Stomach (tissue), 9 donors: Measurements from ENCODE around the gene IRF2. TPM values are rescaled to one million over a fixed set of nuclear protein-coding genes. Genes with fewer than 3 reads are reported as not detected.

Experiments
- DNase-seq, 2 donors: peaks; one replicate each; pipeline versions ENCODE4 v3.0.0 to v3.0.0-alpha.2; 2013 to 2019
- H3K27ac ChIP-seq, 5 donors: fragments of 200-600 bp in 4 of 5; sonication (generic) in 4 of 5; one replicate each; pipeline ENCODE4 v1.5.1; 2013 to 2019; ENCODE audit warnings: mild to moderate bottlenecking in 1 of 5, moderate library complexity in 1 of 5
- H3K27me3 ChIP-seq, 3 donors: fragments of 200-600 bp; sonication (generic); one replicate each; pipeline ENCODE4 v1.5.1; 2017 to 2019; ENCODE audit warnings: mixed run types in 1 of 3
- H3K36me3 ChIP-seq, 4 donors: fragments of 200-600 bp; sonication (generic); 1 replicate in 3 of 4; 2 replicates in 1 of 4; pipeline ENCODE4 v1.5.1; 2016 to 2019
- H3K4me1 ChIP-seq, 4 donors: fragments of 200-600 bp; sonication (generic); one replicate each; pipeline ENCODE4 v1.5.1; 2016 to 2019
- H3K4me3 ChIP-seq, 4 donors: fragments of 200-600 bp; sonication (generic) in 3 of 4; one replicate each; pipeline ENCODE4 v1.5.1; 2016 to 2019; ENCODE audit warnings: mild to moderate bottlenecking in 1 of 4
- H3K9me3 ChIP-seq, 4 donors: fragments of 200-600 bp; sonication (generic); one replicate each; pipeline ENCODE4 v1.5.1; 2016 to 2019
- CTCF ChIP-seq, 7 experiments: fragments of 450-650 bp in 4 of 7; fragments of 200-600 bp in 3 of 7; sonication (generic) in 3 of 7; IDR thresholded peaks; one replicate each; pipeline ENCODE4 v1.5.1; 2016 to 2019; ENCODE audit warnings: antibody characterized with exemption in 7 of 7, control low read depth in 2 of 7, mild to moderate bottlenecking in 1 of 7
- EP300 ChIP-seq: sonication (generic); formaldehyde crosslinking; IDR thresholded peaks from one replicate; pipeline ENCODE4 v1.6.1; 2017; ENCODE audit warnings: antibody characterized with exemption
- POLR2A ChIP-seq, 4 donors: fragments of 450-650 bp; IDR thresholded peaks; one replicate each; pipeline ENCODE4 v1.6.1; 2016; ENCODE audit warnings: antibody characterized with exemption in 4 of 4, control low read depth in 2 of 4, mild to moderate bottlenecking in 1 of 4, moderate library complexity in 1 of 4
- POLR2AphosphoS5 ChIP-seq, 3 donors: sonication (generic); formaldehyde crosslinking; IDR thresholded peaks; one replicate each; pipeline ENCODE4 v1.6.1; 2016; ENCODE audit warnings: antibody characterized with exemption in 3 of 3
- WGBS, 5 donors: extraction: QIAGEN DNeasy Blood & Tissue Kit in 3 of 5; methylation state at CpG; one replicate each; pipeline versions ENCODE4 v1.1.5 to v1.1.7; 2013 to 2018; 5-methylcytosine and 5-hydroxymethylcytosine counted together
- intact Hi-C: fragments of 100-400 bp; cut with DNase I; formaldehyde crosslinking; loops from one replicate; pipeline ENCODE4 v1.15.1; 2023; ENCODE audit warnings: low total_unique reads
- polyA plus RNA-seq, 3 donors: library from polyadenylated mRNA; stranded (reverse); fragments of 200-250 nt; gene quantifications; one replicate each; pipeline ENCODE4 v1.2.3, GENCODE V29; 2013
- total RNA-seq, 5 donors: library from RNA; depleted of rRNA; stranded (reverse); fragments of >200 nt; gene quantifications; one replicate each; pipeline versions ENCODE4 v1.1.0 to v1.2.3, GENCODE V29; 2014 to 2016
- donor health status: healthy with polysubstance abuse.
- donor health status: Bipolar disorder and iron deficiency.
- donor health status: healthy.

Gene IRF2
- total and polyA plus RNA-seq, 8 donors = 5.5 to 253 (median 29.0) TPM

- H3K4me1 ChIP-seq = peaks cover 47 to 99% (median 82%) of the 10 kb centered on the region in 4 donors
- H3K27ac ChIP-seq = peak overlapping the region; percentile 63 to 85 (median 78)
- no peaks in the 10 kb centered on the region for H3K27me3 ChIP-seq
- DNase-seq = peak in 1 of 2 donors; percentile 85
- TF ChIP-seq POLR2A (IDR thresholded peaks at IDR 0.05) (no peak), CTCF (IDR thresholded peaks at IDR 0.05) (no peak), POLR2AphosphoS5 (IDR thresholded peaks at IDR 0.05) (peak in 1 of 3 donors; percentile 31), EP300 (no peak)
- WGBS, 5 donors = 25 to 72% (median 60%) methylated on average over 7 to 10 of the region's 10 CpGs
- peaks cover 0 to 7% (median 6%) of the 10 kb centered on the region in 4 donors for H3K36me3 ChIP-seq
- peak overlapping the region; percentile 26 to 41 (median 31) for H3K4me3 ChIP-seq
- H3K9me3 ChIP-seq = no peaks in the 10 kb centered on the region
- intact Hi-C loops = no loop called here
These were observed 25.5 kb downstream of the IRF2 start for GRCh38 chr4:184448821-184449220.

- WGBS, 5 donors = 66 to 75% (median 73%) methylated on average over 11 of the region's 11 CpGs
- Histone ChIP-seq H3K9me3 (no peaks in the 10 kb centered on the region), H3K36me3 (peaks cover 0 to 7% (median 6%) of the 10 kb centered on the region in 4 donors), H3K4me1 (peaks cover 42 to 96% (median 75%) of the 10 kb centered on the region in 4 donors), H3K27me3 (no peaks in the 10 kb centered on the region), H3K27ac (peak overlapping the region in 4 of 5 donors; percentile 63 to 85 (median 78)), H3K4me3 (peak overlapping the region in 1 of 4 donors; percentile 41)
- no peak for DNase-seq
- intact Hi-C loops = no loop called here
- TF ChIP-seq EP300 (no peak), CTCF (IDR thresholded peaks at IDR 0.05) (no peak), POLR2A (IDR thresholded peaks at IDR 0.05) (no peak), POLR2AphosphoS5 (IDR thresholded peaks at IDR 0.05) (no peak)
These were observed 26.2 kb downstream of the IRF2 start for GRCh38 chr4:184448141-184448540.

DNA sequence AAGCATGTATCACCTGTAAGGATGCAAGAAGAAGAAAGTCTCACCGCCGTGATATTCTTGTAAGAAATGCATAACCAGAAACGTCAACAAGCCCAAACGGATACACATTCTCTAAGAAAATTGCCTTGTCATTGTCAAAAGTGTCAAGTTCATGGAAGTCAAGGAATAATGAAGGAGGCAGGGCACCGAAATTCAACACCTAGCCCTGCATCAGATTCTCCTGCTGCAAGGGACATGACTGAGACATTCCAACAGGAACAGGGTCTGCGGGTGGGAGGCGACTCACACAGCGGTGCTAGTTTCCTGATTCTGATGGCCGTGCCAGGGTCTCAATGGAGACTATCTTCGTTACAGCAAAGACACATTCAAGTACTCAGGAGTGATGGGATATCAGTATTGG is 26.7 kb downstream of the IRF2 start:
- peaks cover 42 to 96% (median 75%) of the 10 kb centered on the region in 4 donors for H3K4me1 ChIP-seq

DNA sequence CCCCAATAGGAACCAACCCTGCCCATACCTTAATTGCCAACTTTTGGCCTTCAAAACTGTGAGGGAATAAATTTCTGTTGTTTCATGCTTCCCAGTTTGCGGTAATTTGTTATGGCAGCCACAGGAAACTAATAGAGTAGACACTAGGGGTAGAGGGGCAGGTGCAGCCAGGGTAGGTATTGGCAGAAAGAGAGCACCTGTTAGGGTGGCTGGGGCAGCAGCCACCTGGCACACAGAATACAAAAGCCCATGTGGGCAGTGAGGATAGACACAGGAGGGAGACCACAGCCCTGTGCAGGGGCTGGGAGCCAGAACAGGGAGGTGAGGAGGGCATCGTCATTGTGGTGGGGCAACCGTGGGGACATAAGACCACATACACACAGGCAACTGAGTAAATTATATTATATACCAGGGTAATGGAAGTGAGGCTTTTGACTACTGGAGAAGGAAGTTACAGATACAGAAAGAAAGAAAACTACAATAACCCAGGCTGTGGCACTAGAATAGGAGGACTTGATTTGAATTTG is 28.2 kb downstream of the IRF2 start:
- intact Hi-C loops = no loop called here
- peak overlapping the region in 2 of 5 donors; percentile 5 to 44 for H3K27ac ChIP-seq

More for the DNA sequence above, 26.7 kb downstream of the IRF2 start:
- 72 to 83% (median 76%) methylated on average over 10 of the region's 10 CpGs for WGBS, 5 donors
- Histone ChIP-seq H3K27me3 (no peaks in the 10 kb centered on the region), H3K9me3 (no peaks in the 10 kb centered on the region), H3K4me3 (no peak overlapping the region), H3K36me3 (peaks cover 0 to 7% (median 6%) of the 10 kb centered on the region in 4 donors), H3K27ac (peak overlapping the region in 3 of 5 donors; percentile 78 to 85 (median 79))
- intact Hi-C loops = no loop called here
- DNase-seq = no peak
- no peak for TF ChIP-seq POLR2A (IDR thresholded peaks at IDR 0.05)
- no peak for TF ChIP-seq CTCF (IDR thresholded peaks at IDR 0.05)
- no peak for TF ChIP-seq EP300
- TF ChIP-seq POLR2AphosphoS5 (IDR thresholded peaks at IDR 0.05) = no peak

More for the DNA sequence above, 28.2 kb downstream of the IRF2 start:
- H3K27me3 ChIP-seq = no peaks in the 10 kb centered on the region
- no peaks in the 10 kb centered on the region for H3K9me3 ChIP-seq
- peaks cover 43 to 97% (median 79%) of the 10 kb centered on the region in 4 donors for H3K4me1 ChIP-seq
- WGBS, 5 donors = 84 to 94% (median 87%) methylated on average over 3 of the region's 3 CpGs
- no peak overlapping the region for H3K4me3 ChIP-seq
- H3K36me3 ChIP-seq = no peaks in the 10 kb centered on the region
- DNase-seq = no peak
- TF ChIP-seq EP300 (no peak), POLR2AphosphoS5 (IDR thresholded peaks at IDR 0.05) (no peak), POLR2A (IDR thresholded peaks at IDR 0.05) (no peak), CTCF (IDR thresholded peaks at IDR 0.05) (no peak)
